ENCODE results near the gene BLCAP.
"Not testable (repeated sequence)": the region's sequence is repeated elsewhere in the genome, so short reads cannot be mapped to it uniquely, and the experiment has no call there.

The BLCAP gene

DNA sequence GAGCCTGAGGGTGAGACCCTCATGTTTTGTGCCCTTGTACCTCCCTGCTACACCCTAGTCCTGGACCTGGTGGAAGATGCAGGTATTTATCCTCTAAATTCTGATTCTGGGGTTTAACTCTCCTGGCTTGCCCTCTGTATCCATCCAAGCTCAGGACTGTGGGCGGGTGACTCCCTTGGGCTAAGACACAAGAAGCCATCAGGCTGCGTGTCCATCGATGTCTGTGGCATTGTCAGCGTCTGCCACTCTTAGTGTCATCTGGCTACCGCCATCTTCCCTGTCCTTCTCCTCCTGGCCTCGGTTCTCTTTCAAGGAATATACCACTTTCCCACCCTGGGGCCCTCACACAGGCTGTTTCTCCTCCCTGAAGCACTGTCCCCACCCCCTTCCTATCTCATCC lies 28.9 kb upstream of the BLCAP start:
- DNase-seq = no peak

DNA sequence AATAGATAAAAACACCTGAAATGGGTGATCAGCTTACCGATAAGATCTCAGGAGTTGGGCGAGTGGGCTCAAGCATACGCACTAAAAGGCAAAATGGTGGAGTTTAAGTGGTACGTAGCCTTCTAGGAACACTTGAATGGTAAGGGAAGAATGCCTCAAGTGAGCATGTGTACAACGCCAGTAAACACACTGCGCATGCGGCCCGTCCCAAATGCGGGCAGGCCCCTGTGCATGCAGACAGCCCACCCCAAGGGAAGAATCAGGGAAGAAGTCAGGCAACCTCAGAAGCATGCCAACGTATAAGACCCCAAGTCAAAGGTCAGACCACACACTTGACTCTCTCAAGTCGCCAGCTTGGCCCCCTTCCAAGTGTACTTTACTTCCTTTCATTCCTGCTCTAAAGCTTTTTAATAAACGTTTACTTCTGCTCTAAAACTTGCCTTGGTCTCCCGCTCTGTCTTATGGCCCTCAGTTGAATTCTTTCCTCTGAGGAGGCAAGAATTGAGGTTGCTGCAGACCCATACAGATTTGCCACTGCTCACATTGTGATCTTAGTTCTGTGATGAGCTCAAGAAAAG lies 27.1 kb upstream of the BLCAP start:
- not testable (repeated sequence) for DNase-seq

DNA sequence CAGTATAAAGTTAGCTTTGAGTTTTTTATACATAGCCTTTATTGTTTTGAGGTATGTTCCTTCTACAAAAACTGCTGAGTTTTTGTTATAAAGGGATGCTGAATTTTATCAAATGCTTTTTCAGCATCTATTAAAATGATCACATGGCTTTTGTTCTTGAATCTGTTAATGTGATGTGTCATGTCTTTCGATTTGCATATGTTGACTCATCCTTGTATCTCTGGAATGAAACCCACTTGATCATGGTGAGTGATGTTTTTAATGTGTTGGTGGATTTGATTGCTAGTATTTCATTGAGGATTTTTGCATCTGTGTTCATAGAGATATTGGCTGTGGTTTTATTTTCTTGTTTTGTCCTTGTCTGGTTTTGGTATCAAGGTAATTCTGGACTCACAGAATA lies 24.7 kb upstream of the BLCAP start:
- no peak for DNase-seq

DNA sequence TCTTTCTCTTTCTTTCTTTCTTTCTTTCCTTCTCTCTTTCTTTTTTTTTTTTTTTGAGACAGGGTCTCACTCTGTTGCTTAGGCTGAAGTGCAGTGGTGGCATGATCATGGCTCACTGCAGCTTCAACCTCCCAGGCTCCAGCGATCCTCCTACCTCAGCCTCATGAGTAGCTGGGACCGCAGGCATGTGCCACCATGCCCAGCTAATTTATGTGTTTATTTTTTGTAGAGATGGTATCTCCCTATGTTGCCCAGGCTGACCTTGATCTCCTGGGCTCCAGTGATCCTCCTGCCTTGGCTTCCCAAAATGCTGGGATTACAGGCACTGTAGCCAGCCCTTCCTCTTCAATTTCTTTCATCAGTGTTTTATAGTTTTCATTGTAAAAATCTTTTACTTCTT lies 24.0 kb upstream of the BLCAP start:
- DNase-seq = not testable (repeated sequence)

DNA sequence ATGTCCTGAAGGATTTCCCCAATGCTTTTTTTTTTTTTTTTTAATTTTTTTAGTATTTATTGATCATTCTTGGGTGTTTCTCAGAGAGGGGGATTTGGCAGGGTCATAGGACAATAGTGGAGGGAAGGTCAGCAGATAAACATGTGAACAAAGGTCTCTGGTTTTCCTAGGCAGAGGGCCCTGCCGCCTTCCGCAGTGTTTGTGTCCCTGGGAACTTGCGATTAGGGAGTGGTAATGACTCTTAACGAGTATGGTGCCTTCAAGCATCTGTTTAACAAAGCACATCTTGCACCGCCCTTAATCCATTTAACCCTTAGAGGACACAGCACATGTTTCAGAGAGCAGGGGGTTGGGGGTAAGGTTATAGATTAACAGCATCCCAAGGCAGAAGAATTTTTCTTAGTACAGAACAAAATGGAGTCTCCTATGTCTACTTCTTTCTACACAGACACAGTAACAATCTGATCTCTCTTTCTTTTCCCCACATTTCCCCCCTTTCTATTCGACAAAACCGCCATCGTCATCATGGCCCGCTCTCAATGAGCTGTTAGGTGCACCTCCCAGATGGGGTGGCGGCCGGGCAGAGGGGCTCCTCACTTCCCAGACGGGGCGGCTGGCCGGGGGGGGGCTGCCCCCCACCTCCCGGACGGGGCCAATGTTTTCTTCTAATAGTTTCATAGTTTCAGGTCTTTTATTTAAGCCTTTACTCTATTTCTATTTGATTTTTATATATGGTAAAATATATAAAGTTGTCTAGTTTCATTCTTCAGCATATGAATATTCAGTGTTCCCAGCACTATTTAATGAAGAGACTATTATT lies 22.6 kb upstream of the BLCAP start:
- not testable (repeated sequence) for DNase-seq

DNA sequence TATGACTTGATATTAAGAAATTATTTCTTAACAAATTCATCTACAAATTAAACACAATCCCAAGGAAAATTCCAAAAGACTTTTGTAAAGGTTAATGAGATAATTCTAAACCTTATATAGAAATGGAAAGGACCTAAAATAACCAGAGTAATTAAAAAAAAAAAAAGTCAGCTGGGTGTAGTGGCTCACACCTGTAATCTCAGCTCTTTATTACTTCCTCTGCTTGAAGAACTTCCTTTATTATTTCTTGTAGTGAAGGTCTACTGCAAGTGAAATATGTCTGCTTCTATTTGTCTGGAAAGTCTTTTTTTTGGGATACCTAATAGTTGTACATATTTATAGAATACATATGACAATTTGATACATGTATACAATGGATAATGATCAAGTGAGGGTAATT lies 20.2 kb upstream of the BLCAP start:
- no peak for DNase-seq

DNA sequence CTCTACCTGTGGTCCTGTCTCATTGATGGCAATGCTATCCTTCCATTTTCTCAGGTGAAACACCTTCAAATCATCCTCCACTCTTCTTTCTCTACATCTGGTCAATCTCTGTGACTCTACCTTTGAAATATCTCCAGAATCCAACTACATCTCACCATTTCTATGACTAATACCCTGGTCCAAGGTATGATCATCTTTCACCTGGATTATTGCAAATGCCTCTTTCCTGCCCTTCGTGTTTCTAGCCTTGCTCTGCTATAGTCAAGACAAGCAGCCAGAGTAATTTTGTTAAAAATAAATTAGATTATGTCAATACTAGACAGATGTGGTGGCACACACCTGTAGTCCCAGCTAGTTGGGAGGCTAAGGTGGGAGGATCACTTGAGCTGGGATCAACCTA lies 17.8 kb upstream of the BLCAP start:
- no peak for DNase-seq

DNA sequence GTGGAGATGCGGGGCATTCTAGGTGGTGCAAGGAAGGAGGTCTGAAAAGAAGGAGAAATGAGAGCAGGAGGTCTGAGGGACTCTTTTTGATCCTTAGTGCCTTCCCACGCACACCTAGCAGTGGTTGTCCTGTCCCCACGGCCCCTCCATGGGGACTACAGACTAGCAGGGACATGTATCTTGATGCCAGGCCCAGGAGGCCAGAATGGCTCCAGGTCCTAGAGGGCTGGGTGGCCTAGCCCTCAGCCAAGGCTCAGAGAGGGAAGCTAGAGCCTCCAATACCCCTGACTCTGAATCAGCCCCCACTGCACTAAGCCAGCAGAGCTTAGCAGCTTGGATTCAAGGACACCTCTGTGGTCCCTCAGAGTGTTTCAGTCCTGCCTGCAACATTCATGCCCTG lies 16.7 kb upstream of the BLCAP start:
- DNase-seq = no peak

DNA sequence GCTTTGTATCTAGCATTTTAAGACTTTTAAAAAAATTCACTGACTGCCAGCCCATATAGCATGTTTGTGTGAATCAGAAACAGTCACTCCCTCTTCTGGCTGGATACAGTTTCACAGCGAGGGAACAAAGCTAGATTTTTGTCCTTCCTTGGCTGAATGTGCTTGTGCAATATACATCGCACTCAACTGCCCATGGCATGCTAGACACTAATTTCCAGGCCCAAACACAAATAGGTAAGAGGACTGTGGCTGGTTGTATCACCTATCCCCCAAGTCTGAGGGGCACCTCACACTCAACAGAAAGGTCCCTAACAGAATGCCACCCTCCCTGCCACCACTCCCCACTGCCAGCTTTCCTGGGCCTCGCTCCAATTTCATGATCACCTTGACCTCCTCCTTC lies 16.2 kb upstream of the BLCAP start:
- no peak for DNase-seq

DNA sequence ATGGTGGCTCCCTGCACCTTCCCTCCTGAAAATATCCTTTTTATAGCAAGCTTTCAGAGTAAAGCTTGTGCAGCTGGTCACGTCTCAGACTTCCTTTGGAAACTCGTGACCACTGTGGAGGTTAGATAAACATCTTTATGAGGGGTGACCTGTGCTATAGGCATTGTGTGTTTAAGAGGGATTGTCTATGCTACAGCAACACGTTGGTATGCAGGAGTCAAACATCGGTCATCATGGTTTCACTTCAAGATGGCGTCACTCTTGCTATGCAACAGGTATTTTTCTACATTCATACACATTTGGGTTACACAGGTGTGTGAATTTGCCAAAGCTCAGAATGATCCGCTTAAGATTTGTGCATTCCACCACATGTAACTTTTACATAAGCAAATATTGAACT lies 14.6 kb upstream of the BLCAP start:
- DNase-seq = no peak

DNA sequence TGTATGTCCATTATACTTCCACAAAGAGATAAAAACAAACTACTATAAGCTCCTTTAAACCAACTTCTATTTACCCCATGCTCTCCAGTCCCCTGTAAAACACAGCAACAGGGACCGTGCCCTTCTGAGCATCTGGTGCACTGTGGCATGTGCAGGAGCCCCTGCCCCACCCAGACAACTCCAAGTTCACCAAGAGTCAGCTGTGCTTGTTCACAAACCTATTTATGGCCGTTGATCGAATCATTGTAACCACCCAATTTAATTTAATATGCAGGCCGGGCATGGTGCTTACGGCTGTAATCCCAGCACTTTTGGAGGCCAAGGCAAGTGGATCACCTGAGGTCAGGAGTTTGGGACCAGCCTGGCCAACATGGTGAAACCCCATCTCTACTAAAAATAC lies 13.7 kb upstream of the BLCAP start:
- no peak for DNase-seq

DNA sequence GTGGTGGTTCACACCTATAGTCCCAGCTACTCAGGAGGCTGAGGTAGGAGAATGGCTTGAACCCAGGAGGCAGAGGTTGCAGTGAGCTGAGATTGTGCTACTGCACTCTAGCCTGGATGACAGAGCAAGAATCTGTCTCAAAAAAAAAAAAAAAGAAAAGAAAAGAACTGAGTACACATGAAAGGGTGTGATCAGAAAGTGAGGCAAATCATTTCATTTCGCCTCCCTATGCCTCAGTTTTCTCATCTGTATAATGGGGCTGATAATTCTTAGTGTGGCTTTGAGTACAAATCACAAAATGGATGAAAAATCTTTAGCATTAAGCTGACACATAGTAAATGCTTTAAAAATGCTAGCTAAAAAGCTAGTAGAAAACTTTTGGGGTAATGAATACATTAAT lies 13.2 kb upstream of the BLCAP start:
- DNase-seq = not testable (repeated sequence)

DNA sequence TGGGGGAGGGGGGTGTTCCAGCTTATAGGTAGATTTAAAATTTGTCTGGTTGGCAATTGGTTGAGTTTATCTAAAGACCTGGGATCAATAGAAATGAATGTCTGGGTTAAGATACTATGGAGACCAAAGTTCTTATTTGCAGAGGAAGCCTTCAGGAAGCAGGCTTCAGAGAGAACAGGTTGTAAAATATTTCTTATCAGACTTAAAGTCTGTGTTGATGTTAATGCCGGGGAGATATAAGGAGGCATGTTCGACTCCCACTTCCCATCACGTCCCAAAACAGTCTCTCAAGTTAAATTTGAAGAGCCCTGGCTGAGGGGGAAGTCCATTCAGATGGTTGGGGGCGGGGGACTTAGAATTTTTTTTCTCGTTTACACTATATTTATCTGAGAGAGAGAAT lies 12.3 kb upstream of the BLCAP start:
- DNase-seq = no peak

DNA sequence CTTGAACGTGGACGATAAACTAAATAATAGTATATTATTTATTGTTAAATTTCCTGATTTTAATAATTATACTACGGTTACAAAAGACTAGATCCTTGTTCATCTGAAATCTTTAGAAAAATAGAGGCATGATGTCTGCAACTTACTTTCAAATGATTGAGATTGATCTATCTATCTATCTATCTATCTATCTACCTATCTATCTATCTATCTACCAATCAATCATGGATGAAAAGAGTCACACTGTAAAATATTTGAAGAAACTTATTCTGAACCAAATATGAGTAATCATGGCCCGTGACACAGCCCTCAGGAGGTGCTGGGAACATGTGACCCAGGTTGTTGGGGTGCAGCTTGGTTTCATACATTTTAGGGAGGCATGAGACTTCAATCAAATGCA lies 11.7 kb upstream of the BLCAP start:
- DNase-seq = no peak

DNA sequence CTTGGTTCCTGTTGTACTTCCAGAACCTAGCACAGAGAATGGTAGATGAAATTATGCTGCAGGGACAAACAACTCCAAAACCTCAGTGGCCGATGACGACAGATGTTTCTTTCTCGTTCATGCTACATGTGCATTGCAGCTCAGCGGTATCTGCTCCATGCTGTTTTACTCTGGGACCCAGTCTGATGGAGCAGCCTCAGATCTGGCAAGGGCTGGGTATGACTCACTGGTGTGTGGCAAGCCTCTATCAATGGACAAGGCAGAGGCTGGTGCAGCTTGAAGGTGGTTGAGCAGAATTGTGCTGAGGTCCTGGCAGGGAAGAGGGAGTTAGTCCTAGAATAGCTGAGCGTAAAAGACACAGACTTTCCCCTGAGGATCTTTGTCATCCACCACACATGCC lies 10.3 kb upstream of the BLCAP start:
- DNase-seq = no peak

DNA sequence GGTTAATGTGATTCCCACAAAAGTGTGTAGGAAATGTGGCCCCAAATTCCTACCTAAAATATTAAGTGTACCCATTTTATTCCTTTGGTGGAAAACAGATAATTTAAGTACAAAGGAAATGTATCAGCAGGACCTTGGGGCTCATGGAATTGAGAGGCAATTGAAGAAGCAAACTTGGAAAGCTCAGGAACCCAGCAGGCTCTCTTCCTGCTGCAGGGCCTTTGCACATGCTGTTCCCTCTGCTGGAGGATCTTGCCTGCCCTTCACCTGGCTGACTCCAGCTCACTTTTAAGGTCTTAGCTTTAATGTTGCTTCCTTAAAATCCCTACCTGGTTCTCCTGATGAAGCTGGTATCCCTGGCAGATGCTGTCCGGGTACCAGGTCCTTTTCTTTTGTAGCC lies 9.8 kb upstream of the BLCAP start:
- no peak for DNase-seq

DNA sequence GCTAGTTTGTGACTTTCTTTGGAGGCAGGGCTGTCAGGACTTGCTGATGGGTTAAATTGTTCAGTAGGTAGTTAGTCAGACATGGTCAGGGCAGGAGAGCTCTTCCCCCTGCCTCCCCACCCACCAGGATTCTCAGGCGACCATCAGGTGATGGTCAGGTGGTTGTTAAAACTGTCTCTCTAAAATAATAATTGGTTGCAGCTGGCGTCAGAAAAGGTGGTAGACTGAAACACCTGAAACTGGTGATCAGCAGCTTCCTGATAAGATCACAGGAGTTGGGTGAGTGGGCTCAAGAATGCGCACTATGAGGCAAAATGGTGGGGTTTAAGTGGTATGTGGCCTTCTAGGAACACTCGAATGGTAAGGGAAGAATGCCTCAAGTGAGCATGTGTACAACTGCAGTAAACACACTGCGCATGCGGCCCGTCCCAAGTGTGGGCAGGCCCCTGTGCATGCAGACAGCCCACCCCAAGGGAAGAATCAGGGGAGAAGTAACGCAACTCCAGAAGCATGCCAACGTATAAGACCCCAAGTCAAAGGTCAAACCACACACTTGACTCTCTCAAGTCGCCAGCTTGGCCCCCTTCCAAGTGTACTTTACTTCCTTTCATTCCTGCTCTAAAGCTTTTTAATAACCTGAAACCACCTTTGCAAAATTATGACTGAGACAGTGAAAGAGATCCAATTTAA lies 7.9 kb upstream of the BLCAP start:
- no peak for DNase-seq

DNA sequence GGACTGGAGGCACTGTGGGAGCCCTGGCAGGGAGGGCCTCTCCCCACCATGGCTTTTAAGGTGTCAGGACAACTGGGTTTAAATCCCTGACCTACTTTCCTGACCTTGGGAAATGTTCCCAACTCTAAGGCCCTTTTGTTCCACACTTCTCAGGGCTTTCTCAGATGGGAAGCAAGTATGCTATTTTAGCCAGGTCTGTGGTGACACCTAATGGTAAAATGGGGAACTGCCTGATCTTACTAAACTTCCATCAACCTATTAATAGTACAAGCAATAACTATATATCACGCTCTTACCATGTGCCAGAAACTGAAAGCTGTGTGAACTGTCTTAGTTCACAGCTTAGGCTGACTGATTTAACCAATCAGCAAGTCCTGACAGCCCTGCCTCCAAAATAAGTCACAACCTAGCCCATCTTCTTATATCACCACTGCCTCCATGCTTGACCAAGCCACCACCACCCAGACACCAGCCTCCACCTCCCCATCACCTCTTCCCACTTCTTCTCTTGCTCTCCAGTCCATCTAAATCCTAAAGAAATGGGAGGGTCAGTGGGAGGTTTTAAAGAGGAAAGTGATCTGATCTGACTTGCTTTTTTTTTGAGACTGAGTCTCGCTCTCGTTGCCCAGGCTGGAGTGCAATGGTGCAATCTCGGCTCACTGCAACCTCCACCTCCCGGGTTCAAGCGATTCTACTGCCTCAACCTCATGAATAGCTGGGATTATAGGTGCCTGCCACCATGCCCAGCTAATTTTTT lies 6.9 kb upstream of the BLCAP start:
- peak; percentile 68 to 79 for DNase-seq

DNA sequence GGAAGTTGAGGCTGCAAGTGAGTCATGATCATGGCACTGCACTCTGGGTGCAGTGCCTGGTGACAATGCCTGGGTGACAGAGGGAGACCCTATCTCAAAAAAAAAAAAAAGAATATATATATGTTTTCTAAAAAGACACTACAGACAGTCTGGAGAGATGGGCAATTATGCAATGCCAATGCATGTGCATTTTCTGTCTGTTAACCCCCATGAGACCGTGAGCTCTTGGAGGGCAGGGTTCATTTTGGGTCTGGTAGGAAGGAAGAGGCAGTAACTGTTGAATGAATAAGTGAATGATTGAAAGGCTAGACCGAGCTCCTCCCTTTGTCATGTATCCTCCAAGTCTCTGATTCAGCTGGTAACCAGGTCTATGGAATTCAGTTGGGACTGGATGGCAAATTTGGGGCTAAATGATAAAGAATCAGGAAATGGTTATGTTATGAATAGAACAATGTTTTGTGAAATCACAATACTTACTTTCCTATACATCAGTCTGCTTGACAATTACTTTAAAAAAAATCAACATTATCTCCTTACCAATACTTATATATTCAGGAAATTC lies 5.6 kb upstream of the BLCAP start:
- no peak for DNase-seq

DNA sequence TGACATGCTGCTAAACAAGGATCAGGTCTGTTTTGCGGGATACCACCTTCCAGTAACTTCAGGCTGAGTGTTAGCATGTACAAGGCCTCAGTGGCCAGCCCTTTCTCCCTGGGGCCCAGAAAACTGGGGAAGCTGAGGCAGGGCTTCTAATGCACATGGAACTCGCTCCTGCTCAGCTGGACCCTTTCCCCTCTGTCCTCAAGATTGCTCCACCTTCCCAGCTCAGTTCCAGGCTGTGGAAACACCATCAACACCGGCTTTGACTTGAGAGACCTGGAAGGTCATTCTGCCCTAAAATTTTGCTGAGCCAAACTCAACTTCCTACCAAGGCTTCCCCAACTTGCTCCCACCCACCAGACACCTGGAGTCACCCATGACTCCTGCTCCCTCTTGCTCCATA lies 4.2 kb upstream of the BLCAP start:
- no peak for DNase-seq

DNA sequence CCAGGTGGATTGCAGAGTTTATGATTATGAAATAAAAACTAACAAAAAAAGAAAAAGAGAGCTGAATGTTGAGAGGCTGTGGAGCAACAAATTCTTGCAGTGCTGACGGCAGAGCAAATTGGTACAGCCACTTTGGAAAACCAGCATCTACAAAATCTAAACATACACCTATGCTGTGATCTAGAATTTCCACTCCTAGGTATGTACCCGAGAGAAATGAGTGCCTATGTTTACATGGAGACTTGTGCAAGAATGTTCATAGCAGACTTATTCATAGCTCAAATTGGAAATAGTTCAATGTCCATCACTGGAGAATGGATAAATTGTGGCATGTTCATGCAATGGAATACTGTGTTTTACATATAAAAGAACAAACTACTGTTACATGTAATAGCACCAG lies 3.0 kb upstream of the BLCAP start:
- no peak for DNase-seq

DNA sequence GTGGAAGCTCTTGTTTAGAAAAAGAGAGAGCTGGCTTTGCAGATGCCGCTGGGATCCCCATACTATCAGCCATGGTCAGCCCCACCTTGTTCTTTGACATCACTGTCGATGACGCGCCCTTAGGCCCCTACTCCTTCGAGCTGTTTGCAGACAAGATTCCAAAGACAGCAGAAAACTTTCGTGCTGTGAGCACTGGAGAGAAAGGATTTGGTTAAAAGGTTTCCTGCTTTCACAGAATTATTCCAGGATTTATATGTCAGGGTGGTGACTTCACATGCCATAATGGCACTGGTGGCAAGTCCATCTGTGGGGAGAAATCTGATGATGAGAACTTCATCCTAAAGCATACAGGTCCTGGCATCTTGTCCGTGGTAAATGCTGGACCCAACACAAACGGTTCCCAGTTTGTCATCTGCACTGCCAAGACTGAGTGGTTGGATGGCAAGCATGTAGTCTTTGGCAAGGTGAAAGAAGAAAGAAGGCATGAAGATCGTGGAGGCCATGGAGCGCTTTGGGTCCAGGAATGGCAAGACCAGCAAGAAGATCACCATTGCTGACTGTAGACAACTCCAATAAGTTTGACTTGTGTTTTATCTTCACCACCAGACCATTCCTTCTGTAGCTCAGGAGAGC lies 2.4 kb upstream of the BLCAP start:
- DNase-seq = no peak
